HG03571 (cell line): Measurements from ENCODE around the gene ERC1.

Experiments
- ATAC-seq: cut with Tn5 transposase; IDR thresholded peaks from one replicate; pipeline ENCODE4 v1.9.1; 2021; ENCODE audit not compliant: unreplicated experiment

Gene ERC1

GRCh38 chr12:1467710-1468109 lies 476.7 kb downstream of the ERC1 start:
- no peak for ATAC-seq

GRCh38 chr12:1469070-1469469 lies 478.0 kb downstream of the ERC1 start:
- ATAC-seq, result no peak

GRCh38 chr12:1470051-1470450 lies 479.0 kb downstream of the ERC1 start:
- no peak for ATAC-seq

GRCh38 chr12:1471224-1471623 lies 480.2 kb downstream of the ERC1 start:
- ATAC-seq, result no peak

GRCh38 chr12:1473418-1473817 lies 482.4 kb downstream of the ERC1 start:
- no peak for ATAC-seq

- ATAC-seq, result no peak
These were observed 483.1 kb downstream of the ERC1 start for GRCh38 chr12:1474041-1474573.

- ATAC-seq, result no peak
These were observed 483.6 kb downstream of the ERC1 start for GRCh38 chr12:1474574-1475153.

- no peak for ATAC-seq
These were observed 488.6 kb downstream of the ERC1 start for GRCh38 chr12:1479645-1480044.

- no peak for ATAC-seq
These were observed 490.3 kb downstream of the ERC1 start for GRCh38 chr12:1481326-1481725.

- no peak for ATAC-seq
These were observed 490.9 kb downstream of the ERC1 start for GRCh38 chr12:1481906-1482305.

GRCh38 chr12:1488908-1489381 lies 497.9 kb downstream of the ERC1 start:
- ATAC-seq, result no peak

- no peak for ATAC-seq
These were observed 501.1 kb downstream of the ERC1 start for GRCh38 chr12:1491983-1492697.

- ATAC-seq, result no peak
These were observed 502.9 kb downstream of the ERC1 start for GRCh38 chr12:1493781-1494565.

- no peak for ATAC-seq
These were observed 503.8 kb downstream of the ERC1 start for GRCh38 chr12:1494856-1495255.

GRCh38 chr12:1496162-1496900 lies 505.3 kb downstream of the ERC1 start:
- no peak for ATAC-seq

- no peak for ATAC-seq
These were observed 506.1 kb downstream of the ERC1 start for GRCh38 chr12:1497161-1497560.

GRCh38 chr12:1498199-1498740 lies 507.2 kb downstream of the ERC1 start:
- no peak for ATAC-seq

GRCh38 chr12:1499351-1499750 lies 508.3 kb downstream of the ERC1 start:
- ATAC-seq, result no peak

- no peak for ATAC-seq
These were observed 509.2 kb downstream of the ERC1 start for GRCh38 chr12:1500095-1500801.

GRCh38 chr12:1501001-1501400 lies 510.0 kb downstream of the ERC1 start:
- ATAC-seq, result no peak
